Mesothelial cell of epicardium (in vitro differentiated cells): ENCODE data around the gene GRIN2B. TPM values are rescaled to one million over a fixed set of nuclear protein-coding genes. Genes with fewer than 3 reads are reported as not detected.

Experiments used
- DNase-seq, 2 experiments: peaks; one replicate each; pipeline ENCODE4 v3.0.0; 2021; ENCODE audit warnings: low spot score in 2 of 2; ENCODE audit not compliant: unreplicated experiment in 2 of 2
- H3K27ac Mint-ChIP-seq: 2 replicates; pipeline ENCODE4 v1.8.0; 2021; ENCODE audit warnings: mixed read lengths
- H3K27me3 Mint-ChIP-seq: 2 replicates; pipeline ENCODE4 v1.8.0; 2021; ENCODE audit warnings: low read depth, mixed read lengths
- H3K36me3 Mint-ChIP-seq: 2 replicates; pipeline ENCODE4 v1.8.0; 2021; ENCODE audit warnings: mixed read lengths
- H3K4me1 Mint-ChIP-seq: 2 replicates; pipeline ENCODE4 v1.8.0; 2021; ENCODE audit warnings: mixed read lengths
- H3K4me3 Mint-ChIP-seq: 2 replicates; pipeline ENCODE4 v1.8.0; 2021; ENCODE audit warnings: mild to moderate bottlenecking, moderate library complexity, mixed read lengths
- H3K9me3 Mint-ChIP-seq: 2 replicates; pipeline ENCODE4 v1.8.0; 2021; ENCODE audit warnings: mixed read lengths
- CTCF ChIP-seq: fragments of 200-600 bp; sonication (generic); IDR thresholded peaks from one replicate; pipeline ENCODE4 v1.5.0; 2021; ENCODE audit warnings: antibody characterized with exemption; ENCODE audit not compliant: unreplicated experiment
- total RNA-seq: library from RNA; stranded (reverse); gene quantifications from 3 replicates; pipeline ENCODE4 v1.2.1, GENCODE V29; 2021

Gene GRIN2B
- total RNA-seq, 1 donor from 2014 or later: 0.78 TPM

GRCh38 chr12:13948621-13949020 is 32.8 kb downstream of the GRIN2B start:
- Mint-ChIP-seq H3K4me1 (peaks cover 5% of the 10 kb centered on the region), H3K9me3 (no peaks in the 10 kb centered on the region), H3K27me3 (peaks cover 3% of the 10 kb centered on the region), H3K36me3 (no peaks in the 10 kb centered on the region), H3K4me3 (no peak overlapping the region), H3K27ac (no peak overlapping the region)
- TF ChIP-seq CTCF: no peak
- DNase-seq: no peak

- Mint-ChIP-seq H3K4me1 (peaks cover 5% of the 10 kb centered on the region), H3K36me3 (no peaks in the 10 kb centered on the region), H3K27ac (no peak overlapping the region), H3K4me3 (no peak overlapping the region), H3K9me3 (no peaks in the 10 kb centered on the region), H3K27me3 (peaks cover 8% of the 10 kb centered on the region)
- DNase-seq: no peak
- no peak for TF ChIP-seq CTCF
Observed at GRCh38 chr12:13947276-13947946, 34.0 kb downstream of the GRIN2B start.

- no peak overlapping the region for H3K27ac Mint-ChIP-seq
Observed at GRCh38 chr12:13945641-13946040, 35.8 kb downstream of the GRIN2B start.

GRCh38 chr12:13945236-13945635 is 36.2 kb downstream of the GRIN2B start:
- no peaks in the 10 kb centered on the region for H3K36me3 Mint-ChIP-seq
- no peaks in the 10 kb centered on the region for H3K9me3 Mint-ChIP-seq
- H3K4me1 Mint-ChIP-seq: peaks cover 5% of the 10 kb centered on the region
- no peak overlapping the region for H3K4me3 Mint-ChIP-seq
- no peak overlapping the region for H3K27ac Mint-ChIP-seq
- TF ChIP-seq CTCF: no peak
- H3K27me3 Mint-ChIP-seq: peaks cover 20% of the 10 kb centered on the region
- DNase-seq: no peak

More at GRCh38 chr12:13945641-13946040, 35.8 kb downstream of the GRIN2B start:
- H3K9me3 Mint-ChIP-seq: no peaks in the 10 kb centered on the region
- H3K27me3 Mint-ChIP-seq: peaks cover 20% of the 10 kb centered on the region
- peaks cover 7% of the 10 kb centered on the region for H3K4me1 Mint-ChIP-seq
- TF ChIP-seq CTCF: no peak
- H3K36me3 Mint-ChIP-seq: no peaks in the 10 kb centered on the region
- no peak for DNase-seq
- no peak overlapping the region for H3K4me3 Mint-ChIP-seq

- Mint-ChIP-seq H3K9me3 (peaks cover 1% of the 10 kb centered on the region), H3K36me3 (no peaks in the 10 kb centered on the region), H3K4me1 (peaks cover 6% of the 10 kb centered on the region), H3K27me3 (peaks cover 20% of the 10 kb centered on the region), H3K27ac (no peak overlapping the region), H3K4me3 (no peak overlapping the region)
- no peak for DNase-seq
- no peak for TF ChIP-seq CTCF
Observed at GRCh38 chr12:13942826-13943225, 38.6 kb downstream of the GRIN2B start.
